ENCODE results near the gene ST6GALNAC1.

Gene ST6GALNAC1

GRCh38 chr17:76575570-76575969 lies 68.0 kb downstream of the ST6GALNAC1 start:
- no peak for DNase-seq
